ENCODE measurements around the gene TRMT112. TPM values are rescaled to one million over a fixed set of nuclear protein-coding genes. Genes with fewer than 3 reads are reported as not detected.
"Not testable (repeated sequence)": the region's sequence is repeated elsewhere in the genome, so short reads cannot be mapped to it uniquely, and the experiment has no call there.

Gene TRMT112
- total RNA-seq, 1 donor, result 155 TPM

DNA sequence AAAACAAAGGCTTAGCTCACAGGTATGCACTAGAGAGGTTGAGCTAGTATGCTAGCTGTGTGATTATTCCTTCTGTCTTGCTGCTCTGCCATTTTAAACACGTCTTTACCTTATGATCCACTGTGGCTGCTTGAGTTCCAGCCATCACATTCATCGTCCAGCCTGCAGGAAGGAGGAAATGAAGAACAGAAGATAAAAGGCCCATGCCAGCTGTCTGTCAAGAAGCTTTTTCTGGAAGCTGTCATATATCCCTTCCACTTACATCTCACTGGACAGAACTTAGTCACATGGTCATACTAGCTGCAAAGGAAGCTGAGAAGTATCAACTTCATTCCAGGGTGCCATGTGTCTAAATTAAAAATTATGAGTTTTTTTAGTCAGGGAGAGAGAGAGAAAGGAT lies 10.0 kb upstream of the TRMT112 start:
- no peak overlapping the region for H3K4me3 ChIP-seq (ENCODE audit: low read depth, low read length)
- TF ChIP-seq, protein P1, sequence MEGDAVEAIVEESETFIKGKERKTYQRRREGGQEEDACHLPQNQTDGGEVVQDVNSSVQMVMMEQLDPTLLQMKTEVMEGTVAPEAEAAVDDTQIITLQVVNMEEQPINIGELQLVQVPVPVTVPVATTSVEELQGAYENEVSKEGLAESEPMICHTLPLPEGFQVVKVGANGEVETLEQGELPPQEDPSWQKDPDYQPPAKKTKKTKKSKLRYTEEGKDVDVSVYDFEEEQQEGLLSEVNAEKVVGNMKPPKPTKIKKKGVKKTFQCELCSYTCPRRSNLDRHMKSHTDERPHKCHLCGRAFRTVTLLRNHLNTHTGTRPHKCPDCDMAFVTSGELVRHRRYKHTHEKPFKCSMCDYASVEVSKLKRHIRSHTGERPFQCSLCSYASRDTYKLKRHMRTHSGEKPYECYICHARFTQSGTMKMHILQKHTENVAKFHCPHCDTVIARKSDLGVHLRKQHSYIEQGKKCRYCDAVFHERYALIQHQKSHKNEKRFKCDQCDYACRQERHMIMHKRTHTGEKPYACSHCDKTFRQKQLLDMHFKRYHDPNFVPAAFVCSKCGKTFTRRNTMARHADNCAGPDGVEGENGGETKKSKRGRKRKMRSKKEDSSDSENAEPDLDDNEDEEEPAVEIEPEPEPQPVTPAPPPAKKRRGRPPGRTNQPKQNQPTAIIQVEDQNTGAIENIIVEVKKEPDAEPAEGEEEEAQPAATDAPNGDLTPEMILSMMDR (IDR thresholded peaks at IDR 0.05; ENCODE audit: insufficient read depth, low read depth, low read length), result no peak
- DNase-seq (ENCODE audit: low read depth), result no peak

DNA sequence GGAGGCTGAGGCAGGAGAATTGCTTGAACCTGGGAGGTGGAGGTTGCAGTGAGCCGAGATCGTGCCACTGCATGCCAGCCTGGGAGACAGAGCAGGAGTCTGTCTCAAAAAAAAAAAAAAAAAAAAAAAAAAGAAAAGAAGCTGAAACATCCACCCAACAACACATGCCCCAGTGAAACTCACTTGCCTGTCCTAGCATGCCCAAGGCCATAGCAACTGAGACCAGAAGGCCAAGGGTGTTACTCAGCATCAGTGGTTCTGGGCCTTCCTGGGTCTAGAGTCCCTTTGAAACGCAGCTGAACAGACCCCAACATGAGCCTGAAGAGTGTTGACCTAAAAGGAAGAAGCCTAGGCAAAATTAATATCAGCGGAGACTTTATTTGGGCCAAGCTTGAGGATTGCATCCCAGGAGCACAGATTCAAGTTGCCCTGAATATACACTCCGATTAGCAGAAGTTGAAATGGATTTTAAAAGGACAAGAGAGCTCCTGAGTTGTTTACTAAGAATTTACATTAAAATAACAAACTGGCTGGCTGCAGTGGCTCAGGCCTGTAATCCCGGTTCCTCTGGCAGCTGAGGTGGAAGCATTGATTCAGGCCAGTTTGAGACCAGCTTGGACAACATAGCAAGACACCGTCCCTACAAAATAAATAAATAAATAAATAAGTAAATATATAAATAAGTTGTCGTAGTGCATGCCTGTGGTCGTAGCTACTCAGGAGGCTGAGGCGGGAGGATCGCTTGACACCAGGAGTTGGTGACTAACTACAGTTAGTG lies 7.5 kb upstream of the TRMT112 start:
- no peak overlapping the region for H3K4me3 ChIP-seq (ENCODE audit: low read depth, low read length)
- TF ChIP-seq, protein P1 (IDR thresholded peaks at IDR 0.05; ENCODE audit: insufficient read depth, low read depth, low read length), result no peak
- DNase-seq (ENCODE audit: low read depth), result no peak

DNA sequence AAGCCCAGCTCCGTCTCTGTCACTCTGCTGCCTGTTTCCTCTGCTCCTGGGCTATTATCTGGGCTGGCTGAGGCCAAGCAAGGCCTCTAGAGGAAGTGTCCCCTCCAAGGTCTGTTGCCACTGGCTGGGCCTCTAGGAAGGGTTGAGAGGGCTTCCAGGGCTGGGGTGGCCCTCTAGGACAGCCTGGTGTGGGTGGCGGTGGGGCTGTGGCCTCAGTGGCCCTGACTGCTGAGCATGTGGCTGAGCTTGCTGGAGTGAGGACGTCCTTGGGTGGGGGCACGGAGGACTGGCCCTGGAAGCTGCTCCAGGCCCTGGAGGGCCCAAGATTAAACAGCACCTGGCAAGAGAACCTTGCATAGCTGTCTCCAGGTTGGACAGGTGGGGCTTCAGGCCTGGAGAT lies 6.6 kb upstream of the TRMT112 start:
- H3K4me3 ChIP-seq (ENCODE audit: low read depth, low read length); DNase-seq (ENCODE audit: low read depth): not testable (repeated sequence)

DNA sequence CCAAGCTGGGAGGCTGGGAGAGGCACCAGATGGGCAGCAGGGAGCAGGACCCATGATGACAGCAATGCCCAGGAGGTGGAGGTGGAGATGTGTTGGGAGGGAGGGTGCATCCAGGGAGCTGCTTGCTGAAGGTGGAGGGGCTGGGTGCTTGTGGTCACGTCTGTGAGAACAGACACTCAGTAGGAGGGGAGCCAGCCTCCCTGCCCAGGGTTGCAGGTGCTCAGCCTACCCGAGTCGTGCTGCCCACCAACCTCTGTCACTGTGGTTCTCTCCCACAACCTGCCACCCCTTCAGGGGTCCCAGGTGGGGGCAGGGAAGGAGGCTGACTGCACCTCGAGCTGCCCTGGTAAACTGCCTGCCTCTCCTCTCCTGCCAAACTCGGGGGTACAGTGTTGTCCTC lies 6.0 kb upstream of the TRMT112 start:
- DNase-seq (ENCODE audit: low read depth), result no peak
- TF ChIP-seq, protein P1 (IDR thresholded peaks at IDR 0.05; ENCODE audit: insufficient read depth, low read depth, low read length), result no peak
- no peak overlapping the region for H3K4me3 ChIP-seq (ENCODE audit: low read depth, low read length)

DNA sequence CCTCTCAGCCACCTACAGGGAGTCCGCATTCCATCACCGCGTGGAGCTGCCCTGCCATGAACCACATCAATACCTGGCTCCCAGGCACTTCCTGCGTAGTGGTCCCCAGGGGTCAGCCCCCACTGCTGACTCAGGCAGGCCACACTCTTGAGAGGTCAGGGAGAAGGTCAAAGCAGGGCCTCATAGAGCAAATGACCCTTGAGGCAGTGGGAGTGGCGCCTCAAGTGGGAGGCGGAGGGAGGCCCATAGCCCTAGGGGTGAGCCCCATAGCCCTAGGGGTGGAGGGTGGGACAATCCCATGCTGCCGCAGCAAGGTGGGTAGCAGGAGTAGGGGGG lies 5.5 kb upstream of the TRMT112 start:
- no peak for DNase-seq (ENCODE audit: low read depth)
- TF ChIP-seq, protein P1 (IDR thresholded peaks at IDR 0.05; ENCODE audit: insufficient read depth, low read depth, low read length), result no peak
- no peak overlapping the region for H3K4me3 ChIP-seq (ENCODE audit: low read depth, low read length)

DNA sequence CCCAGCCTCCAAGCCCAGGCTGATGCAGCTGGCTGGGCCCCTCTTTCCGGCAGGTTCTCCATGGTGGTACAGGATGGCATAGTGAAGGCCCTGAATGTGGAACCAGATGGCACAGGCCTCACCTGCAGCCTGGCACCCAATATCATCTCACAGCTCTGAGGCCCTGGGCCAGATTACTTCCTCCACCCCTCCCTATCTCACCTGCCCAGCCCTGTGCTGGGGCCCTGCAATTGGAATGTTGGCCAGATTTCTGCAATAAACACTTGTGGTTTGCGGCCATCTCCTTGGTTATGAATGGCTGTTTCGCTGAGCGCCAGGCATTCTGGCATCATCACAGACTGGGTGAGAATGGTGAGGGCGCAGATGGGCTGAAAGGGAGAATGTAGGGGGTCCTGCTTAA lies 4.2 kb upstream of the TRMT112 start:
- no peak for DNase-seq (ENCODE audit: low read depth)
- no peak overlapping the region for H3K4me3 ChIP-seq (ENCODE audit: low read depth, low read length)
- TF ChIP-seq, protein P1 (IDR thresholded peaks at IDR 0.05; ENCODE audit: insufficient read depth, low read depth, low read length), result no peak

DNA sequence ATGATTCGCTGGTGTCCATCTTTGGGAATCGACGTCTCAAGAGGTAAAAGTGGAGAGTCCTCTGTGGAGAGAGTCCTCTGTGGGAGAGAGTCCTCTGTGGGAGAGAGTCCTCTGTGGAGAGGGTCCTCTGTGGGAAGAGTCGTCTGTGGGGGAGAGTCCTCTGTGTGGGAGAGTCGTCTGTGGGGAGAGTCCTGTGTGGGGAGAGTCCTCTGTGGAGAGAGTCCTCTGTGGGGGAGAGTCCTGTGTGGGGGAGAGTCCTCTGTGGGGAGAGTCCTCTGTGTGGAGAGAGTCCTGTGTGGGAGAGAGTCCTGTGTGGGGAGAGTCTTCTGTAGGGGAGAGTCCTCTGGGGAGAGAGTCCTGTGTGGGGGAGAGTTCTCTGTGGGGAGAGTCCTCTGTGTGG lies 3.7 kb upstream of the TRMT112 start:
- TF ChIP-seq, protein P1 (IDR thresholded peaks at IDR 0.05; ENCODE audit: insufficient read depth, low read depth, low read length), result no peak
- H3K4me3 ChIP-seq (ENCODE audit: low read depth, low read length), result no peak overlapping the region
- DNase-seq (ENCODE audit: low read depth), result no peak

All from fibroblast of villous mesenchyme (primary cell).